OCI-M1 (cell line): ENCODE data around the gene TLNRD1.

ENCODE experiments used
- DNase-seq: peaks from one replicate; lab custom pipeline; 2025; lab: John Stamatoyannopoulos, UW

TLNRD1 gene

GRCh38 chr15:81002009-81002330 lies 1.2 kb downstream of the TLNRD1 start:
- DNase-seq, result no peak

- DNase-seq, result no peak
These were observed 1.8 kb downstream of the TLNRD1 start for GRCh38 chr15:81002331-81003096.

- DNase-seq, result no peak
These were observed 2.3 kb downstream of the TLNRD1 start for GRCh38 chr15:81003097-81003350.

GRCh38 chr15:81006124-81006523 lies 5.4 kb downstream of the TLNRD1 start:
- no peak for DNase-seq

- DNase-seq, result no peak
These were observed 6.8 kb downstream of the TLNRD1 start for GRCh38 chr15:81007428-81008064.

- no peak for DNase-seq
These were observed 7.6 kb downstream of the TLNRD1 start for GRCh38 chr15:81008312-81008711.

GRCh38 chr15:81010086-81010485 lies 9.4 kb downstream of the TLNRD1 start:
- DNase-seq, result no peak

- no peak for DNase-seq
These were observed 10.9 kb downstream of the TLNRD1 start for GRCh38 chr15:81011593-81011992.

GRCh38 chr15:81012588-81012987 lies 11.9 kb downstream of the TLNRD1 start:
- no peak for DNase-seq

- no peak for DNase-seq
These were observed 12.7 kb downstream of the TLNRD1 start for GRCh38 chr15:81013396-81013929.

GRCh38 chr15:81014446-81015093 lies 13.8 kb downstream of the TLNRD1 start:
- DNase-seq, result no peak

- no peak for DNase-seq
These were observed 15.1 kb downstream of the TLNRD1 start for GRCh38 chr15:81015621-81016488.

GRCh38 chr15:81016489-81017068 lies 15.9 kb downstream of the TLNRD1 start:
- no peak for DNase-seq

GRCh38 chr15:81018197-81018596 lies 17.5 kb downstream of the TLNRD1 start:
- DNase-seq, result no peak

GRCh38 chr15:81021321-81021720 lies 20.6 kb downstream of the TLNRD1 start:
- DNase-seq, result no peak

- DNase-seq, result peak; percentile 19
These were observed 23.0 kb downstream of the TLNRD1 start for GRCh38 chr15:81023483-81024264.

GRCh38 chr15:81024265-81024872 lies 23.6 kb downstream of the TLNRD1 start:
- no peak for DNase-seq

GRCh38 chr15:81024936-81025335 lies 24.2 kb downstream of the TLNRD1 start:
- DNase-seq, result no peak

- no peak for DNase-seq
These were observed 25.1 kb downstream of the TLNRD1 start for GRCh38 chr15:81025721-81026370.
